HG03575 (cell line): Measurements from ENCODE around the gene SMIM21.

Experiments used
- ATAC-seq: cut with Tn5 transposase; IDR thresholded peaks from one replicate; pipeline ENCODE4 v1.9.1; 2021; ENCODE audit not compliant: unreplicated experiment, insufficient number of reproducible peaks, low FRiP score; ENCODE audit errors: extremely low read depth

Gene SMIM21

DNA sequence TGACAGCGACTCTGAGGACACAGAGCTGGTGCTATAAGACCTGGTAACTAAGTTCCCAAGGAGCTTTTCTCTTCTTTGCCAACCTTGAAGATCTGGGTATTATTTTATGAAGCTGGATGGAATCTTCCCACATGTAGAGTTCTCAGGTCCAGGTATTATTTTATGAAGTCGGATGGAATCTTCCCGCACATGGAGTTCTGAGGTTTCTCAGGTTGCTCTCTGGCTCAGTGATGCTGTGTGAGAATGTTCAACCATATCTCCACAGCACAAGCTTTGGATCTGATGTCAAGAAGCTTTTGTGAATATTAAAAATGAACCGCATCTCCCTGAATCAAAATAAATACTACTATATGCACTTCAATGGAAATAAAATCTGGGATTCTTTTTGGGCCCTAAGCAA is at the start of gene SMIM21:
Gene SMIM21 (minus strand): TSS at position 101 of the 400 bp plus-strand sequence. CDS start 140 bp downstream, outside the sequence.
- ATAC-seq = no peak

DNA sequence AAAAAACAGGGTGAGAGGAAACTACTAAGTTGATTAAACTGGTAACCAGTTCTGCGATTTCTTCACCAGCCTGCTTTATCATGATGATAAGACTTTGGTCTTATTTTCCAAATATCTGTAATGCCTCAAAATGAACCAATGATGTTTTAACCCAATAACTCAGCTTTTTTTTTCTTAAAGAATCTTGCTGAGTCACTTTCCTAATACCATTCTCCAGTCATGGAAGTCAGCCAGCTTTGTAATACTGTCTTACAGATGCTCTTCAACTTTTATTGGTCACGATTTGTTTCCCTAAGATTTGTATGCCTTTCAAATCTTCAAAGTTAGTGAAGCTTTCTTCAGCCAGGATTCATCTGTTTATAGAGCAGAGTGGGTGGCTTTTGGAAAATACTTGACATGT is 47.7 kb upstream of the SMIM21 start:
- ATAC-seq = no peak

DNA sequence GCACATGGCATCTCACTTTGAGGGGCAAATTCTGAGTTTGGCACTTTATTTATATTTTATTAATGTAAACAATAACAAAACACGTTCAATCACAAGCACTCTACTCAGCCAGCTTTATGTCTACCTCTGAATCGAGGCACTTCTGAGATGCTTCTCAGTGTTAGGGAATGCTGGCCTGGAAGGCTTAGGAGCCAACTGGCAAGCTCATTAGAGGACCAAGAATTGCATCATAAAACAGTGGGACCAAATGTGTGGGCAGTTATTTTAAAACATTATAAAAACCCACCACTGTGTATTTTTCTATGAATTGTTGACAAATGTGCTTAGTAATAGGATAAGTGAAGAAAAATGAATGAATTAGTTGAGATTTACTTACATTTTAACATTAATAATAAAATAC is 46.8 kb upstream of the SMIM21 start:
- ATAC-seq = no peak

DNA sequence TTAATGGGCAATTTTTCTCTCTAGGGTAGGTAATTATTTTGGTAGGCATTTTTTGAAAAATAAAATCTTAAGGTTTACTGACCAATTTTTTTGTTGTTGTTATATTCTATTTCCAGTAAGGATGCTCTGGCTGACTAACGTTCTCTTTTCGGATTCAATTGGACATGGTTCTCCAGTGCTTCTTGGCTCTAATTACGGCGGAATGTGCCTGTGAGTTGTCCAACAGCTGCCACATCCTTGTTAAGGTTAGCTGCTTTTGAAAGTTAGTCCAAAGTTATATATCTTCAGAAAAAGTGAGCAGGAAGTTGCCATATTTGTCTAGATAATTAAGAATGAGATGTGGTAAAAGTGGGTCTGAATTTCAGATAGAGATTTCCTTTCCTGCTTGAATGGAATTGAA is 45.8 kb upstream of the SMIM21 start:
- ATAC-seq = no peak

DNA sequence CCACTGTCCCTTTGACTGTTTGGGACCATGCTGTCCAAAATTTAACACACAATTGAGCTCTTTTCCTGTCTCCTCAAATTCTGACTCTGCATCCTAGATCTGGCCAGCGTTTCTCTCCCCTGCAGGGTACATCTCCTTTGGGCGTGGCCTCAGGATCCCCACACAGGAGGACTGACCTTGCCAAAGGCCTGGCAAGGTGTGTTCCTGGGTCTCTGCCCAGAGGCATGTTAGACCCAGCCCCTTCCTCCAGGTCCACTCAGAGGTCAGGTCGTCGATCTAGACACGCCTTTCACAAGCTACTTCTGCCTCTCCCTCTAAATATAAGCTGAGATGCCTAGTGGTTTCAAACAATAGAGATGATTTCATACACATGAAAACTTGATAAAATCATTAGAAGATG is 45.4 kb upstream of the SMIM21 start:
- no peak for ATAC-seq

DNA sequence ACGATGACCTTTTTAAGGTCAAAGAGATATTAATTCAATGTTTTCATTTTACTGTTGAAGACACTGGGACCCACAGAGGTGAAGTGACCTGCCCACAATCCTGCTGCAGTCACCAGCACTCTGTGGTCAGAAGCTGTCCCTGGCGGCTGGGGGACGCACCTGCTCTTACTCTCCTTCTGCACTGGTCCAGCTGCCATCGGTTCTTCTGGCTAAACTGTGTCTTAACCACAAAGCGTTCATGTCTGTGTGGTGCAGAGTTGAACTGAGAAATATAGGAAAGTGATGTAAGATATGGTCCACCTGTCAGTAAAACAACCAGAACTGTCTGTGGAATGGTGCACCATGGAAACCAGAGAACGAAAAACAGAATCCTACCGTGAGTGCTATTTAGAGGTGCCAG is 44.9 kb upstream of the SMIM21 start:
- ATAC-seq = no peak

DNA sequence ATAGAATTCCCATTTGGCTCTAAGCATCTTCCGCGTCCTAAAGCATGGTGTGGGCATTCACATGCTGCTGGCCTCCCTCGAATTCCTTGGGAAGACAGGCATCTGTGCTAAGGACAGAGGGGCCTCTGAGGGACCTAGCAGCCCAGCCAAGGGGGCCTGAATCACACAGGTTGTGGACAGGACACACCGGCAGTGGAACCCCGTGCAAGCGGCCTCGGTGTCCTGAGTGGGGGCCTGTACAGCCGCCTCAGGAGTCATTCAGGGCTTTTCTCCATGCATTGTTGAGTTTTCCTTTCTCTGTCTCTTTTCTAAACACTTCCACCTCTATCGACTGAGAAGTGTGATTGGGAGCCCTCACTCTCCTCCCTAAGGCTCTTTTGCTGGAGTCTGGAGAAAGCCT is 44.3 kb upstream of the SMIM21 start:
- no peak for ATAC-seq

DNA sequence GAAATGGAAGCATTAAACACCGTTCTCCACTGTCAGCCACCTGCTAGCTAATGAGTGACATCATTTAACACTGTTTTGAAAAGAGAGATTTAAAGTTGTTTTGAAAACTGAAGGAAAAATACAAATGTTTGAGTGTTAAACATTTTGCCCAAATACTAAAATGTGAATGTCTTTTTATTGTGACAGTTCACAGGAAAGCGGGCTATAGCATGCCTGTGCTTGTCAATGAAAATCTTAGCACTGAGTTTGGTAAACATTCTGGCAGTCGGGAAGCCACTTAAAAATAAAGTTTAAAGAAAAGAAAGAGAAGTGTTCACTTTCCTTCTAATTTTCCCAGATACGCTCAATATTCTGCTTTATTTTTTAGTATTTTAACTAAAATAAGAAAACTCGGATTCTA is 40.3 kb upstream of the SMIM21 start:
- no peak for ATAC-seq

DNA sequence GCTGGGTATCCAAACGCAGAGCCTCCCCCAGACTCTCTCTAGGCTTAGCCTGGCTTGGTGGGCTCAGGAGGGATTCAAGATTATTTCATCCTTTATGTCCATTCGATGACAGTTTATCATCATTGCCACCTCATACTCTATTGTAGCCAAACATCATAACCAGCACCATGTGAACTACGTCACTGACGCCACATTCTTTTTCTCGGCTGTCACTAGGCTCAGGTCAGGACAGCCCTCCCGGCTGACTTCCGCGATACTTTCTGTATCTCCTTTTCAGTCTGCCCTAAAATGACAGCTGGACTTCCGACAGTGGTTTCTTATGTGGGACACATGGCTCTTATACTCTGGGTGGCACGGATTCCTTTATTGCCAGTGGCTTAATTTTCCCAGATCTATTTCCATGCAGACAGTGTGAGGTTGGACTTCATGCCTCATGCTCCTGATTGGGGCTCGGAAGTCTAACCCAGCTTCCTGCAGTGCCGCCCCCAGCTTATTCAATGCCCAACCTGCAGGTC is 39.8 kb upstream of the SMIM21 start:
- no peak for ATAC-seq

DNA sequence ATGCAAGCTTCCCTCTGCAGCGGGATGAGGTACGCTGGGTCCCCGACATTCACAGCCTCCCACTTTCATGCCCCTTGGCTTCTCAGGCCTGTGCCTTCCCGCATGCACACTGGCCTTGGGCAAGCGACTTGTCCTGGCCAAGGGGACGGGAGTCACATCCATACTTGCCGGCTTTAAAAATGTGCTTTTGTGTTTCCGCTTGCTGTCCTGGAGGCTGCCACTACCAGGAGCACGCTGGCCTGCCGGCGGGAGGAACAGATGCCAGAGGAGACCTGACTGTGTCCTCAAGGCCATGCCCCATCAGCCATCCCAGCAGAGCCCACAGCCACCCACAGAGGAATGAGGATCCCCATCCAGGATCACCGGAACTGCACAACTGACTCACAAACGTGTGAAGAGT is 36.9 kb upstream of the SMIM21 start:
- no peak for ATAC-seq

DNA sequence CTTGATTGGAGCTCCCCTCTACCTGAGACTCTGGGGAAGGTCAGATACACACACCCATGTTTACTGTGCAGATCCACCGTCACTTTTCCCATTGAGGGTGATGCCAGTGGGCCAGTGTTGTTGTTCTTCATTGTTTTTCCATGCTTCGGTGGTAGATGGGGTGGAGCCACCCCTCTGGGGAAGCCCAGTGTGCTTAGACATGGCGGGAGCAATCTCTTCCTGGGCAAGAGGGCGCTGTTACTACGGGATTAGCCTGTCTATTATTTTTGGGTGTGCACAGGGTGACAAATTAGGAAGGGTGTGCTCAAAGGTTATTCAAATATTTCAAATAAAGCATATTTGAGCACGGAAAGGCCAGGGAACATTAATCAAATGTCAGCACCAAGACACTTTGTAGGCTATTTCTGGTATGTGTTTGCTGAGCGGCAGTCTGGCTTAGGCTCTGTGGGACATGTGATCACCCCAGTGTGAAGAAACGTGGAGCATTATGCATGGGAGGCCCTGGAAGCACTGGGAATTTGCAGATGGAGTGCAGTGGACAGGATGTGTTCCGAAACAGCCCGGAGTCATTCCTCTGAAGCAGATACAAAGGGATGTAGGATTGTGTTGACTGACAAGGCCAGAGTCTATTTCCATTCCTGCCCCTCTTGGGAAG is 34.8 kb upstream of the SMIM21 start:
- no peak for ATAC-seq

DNA sequence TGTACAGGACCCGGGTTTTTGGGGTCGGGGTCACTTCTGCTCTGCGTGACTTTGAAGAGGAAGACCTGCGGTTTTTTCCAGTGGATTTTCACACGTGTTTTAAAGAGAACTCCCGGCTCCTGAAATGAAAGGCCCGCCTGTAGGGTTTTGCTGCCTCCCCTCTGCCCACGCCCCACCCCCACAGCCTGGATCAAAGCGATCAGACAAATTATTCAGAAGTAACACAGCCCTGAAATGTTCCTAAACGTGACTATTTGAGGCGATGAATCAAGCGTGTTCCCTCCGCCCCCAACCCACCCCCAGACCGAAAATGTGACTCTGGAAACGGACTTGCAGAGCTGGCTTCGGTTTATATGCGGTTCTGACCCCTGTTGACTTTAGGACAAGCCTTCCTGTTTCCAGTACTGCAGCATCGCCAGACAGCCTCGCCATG is 28.7 kb upstream of the SMIM21 start:
- ATAC-seq = no peak

DNA sequence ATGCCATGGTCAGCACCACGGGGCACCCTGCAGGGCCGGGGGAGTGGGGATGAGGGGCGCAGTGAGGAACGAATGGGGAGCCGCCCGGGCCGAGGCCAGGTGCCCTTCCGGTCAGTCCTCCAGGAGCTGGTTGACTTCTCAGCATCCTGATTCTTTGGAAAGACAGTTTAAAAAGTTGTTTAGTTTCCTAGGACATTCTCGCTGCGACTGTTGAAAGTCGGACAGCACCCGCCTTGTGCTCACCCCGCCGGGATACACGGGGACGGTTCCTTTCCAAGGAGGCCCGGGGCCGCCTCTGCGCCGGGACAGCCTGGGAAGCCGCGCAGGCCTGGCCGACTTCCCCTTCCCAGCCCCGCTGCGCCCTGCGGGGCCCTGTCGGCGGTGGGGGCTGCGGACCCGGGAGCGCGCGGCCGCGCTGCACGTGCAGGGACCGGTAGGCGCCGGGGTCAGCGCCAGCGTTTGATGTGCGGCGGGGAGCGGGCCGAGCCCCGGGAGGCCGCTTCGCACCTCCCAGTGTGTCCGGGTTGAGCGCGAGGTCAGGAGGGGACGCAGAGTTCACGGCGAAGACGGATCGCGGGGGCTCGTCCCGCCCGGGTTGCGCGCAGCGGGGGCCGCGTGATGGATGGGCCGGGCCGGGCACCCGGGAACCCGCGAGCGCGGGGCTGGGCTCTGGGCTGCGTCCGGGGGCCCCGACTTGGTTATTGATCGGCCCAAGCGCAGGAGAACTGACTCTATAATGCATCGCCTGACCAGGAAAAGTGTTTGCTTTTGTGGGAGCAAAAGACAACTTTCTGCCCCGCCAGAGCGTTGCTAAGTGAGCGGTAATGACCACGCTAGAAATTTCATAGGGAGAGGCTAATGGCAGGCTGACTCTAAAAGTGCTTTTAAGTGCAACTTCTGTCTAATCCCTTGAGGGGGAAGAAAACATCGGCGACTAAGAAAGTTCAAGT is 28.0 kb upstream of the SMIM21 start:
- ATAC-seq = no peak

DNA sequence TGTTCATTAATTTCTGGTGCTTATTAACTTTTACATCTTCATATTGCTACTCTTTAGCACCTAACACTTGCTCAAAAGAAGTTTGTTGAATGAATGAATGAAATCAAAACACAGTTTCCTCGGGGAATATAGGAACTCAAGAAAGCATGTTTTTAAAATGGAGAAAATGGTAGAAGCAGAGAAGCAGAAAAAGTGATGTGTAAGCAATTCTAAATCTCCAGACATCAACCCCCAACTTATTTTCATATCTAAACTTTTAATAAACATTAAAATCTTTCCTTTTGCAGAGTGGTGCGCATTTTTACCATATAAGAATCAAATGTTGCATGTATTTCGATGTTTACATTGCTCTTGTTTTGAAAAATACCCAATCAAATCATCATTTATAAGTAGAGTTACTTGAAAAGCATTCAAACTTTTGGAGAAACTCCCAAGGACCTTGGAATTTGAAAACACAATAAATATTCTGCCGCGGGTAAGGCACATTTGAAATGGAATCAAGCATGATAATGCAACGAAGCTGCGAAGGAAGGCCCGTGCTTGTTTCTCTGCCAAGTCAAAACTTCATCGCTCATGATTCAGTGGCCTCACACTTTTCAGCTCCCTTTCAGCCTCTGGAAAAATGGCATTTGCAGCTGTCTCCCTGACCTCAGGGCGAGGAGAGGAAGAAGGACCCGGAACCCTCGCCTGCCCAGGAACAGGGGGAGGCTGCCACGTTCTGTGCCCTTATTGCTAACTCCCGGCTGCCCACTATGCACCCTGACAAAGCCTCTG is 26.7 kb upstream of the SMIM21 start:
- no peak for ATAC-seq

DNA sequence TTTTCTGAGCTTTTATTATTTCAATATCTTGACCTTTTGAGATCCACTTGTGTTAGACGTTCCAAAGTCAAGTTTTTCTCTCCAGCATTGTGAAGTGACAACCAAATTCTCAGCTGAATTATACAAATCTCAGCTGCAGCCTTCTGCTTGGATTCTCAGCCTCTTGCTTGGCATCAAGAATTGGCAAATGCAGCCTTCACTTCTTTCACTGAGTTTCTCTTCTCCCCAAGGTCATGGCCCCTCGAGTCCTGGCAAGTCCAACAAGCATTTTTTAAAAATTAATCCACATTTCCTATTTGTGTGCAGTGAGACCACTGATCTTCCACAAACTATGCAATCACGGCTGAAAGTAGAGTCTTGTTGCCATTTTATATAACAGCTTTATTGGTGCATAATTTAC is 23.4 kb upstream of the SMIM21 start:
- ATAC-seq = no peak

DNA sequence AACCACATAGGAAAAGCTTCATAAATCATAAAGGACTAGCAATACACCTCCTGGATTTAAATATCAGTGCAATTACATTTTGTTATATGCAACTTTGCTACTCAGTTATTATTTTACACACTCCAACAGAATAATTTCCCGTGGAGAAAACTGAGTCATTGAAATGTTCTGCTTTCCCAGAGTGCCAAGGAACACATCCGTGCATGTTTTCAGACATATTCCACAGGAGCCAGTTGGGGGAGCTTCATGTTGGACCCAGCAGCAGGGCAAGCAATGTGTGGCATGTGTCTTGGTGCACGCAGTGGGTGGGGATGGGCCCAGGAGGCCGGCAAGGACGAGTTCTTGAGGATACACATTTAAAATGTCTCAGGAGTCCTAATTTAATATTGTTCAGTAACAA is 14.4 kb upstream of the SMIM21 start:
- ATAC-seq = no peak

DNA sequence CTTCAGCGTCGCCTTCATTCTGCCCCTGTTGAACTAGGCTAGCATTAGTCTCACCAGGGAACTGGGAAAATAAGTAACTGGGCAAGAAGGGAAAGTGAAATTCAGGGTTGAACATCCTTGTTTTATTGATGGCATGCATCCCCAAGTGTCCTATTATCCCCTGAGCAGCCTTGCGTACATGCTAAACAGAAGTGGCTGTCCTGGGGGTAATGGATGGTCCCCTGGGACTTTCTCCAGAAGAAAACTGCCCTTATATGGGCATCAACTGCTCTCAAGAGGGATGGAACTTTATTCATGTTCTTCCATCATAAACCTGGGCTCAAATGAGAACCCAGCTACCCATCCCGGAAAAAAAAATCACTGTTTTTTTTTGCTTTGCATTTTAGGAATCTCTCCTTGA is 11.8 kb upstream of the SMIM21 start:
- ATAC-seq = no peak

DNA sequence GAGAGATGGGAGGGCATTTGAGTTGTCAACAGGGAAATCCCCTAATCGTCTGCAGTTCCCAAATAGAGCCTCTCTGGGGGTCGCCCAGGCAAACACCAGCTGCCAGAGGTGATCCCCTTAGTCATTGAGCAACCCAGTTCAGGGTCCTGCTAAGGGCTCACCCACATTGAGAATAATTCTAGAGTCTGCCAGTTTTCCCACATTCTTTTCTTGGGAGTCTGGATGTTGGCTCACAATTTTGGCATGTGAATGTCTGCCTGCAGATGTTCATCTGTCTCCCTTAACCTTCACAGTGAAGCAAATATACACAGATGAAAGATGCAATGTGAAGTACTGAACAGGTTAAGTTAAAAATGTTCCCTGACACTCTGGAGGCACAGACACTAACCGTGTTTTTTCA is 11.4 kb upstream of the SMIM21 start:
- ATAC-seq = no peak

DNA sequence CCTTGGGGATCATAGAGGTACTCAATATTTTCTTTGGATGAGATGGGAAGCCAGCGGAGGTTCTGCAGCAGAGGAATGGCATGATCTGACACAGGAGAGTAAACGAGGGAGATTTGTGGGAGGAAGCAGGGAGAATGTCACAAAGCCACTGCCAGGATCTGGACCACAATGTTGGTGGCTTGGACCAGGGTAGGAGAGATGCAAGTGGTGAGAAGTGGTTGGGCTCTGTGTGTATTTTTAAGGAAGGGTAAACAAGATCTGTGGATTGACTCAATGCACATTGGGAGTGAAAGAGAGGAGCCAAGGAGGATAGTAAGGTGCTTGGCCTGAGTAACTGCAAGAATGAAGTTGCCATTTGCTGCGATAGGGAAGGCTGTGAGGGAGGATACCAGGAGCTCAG is 10.5 kb upstream of the SMIM21 start:
- ATAC-seq = no peak
